ENCODE data around the gene VASN. TPM values are rescaled to one million over a fixed set of nuclear protein-coding genes. Genes with fewer than 3 reads are reported as not detected.
"Not testable (repeated sequence)": the region's sequence is repeated elsewhere in the genome, so short reads cannot be mapped to it uniquely, and the experiment has no call there.

VASN gene
- total RNA-seq, 1 donor from 2014 or later: 0.67 TPM

DNA sequence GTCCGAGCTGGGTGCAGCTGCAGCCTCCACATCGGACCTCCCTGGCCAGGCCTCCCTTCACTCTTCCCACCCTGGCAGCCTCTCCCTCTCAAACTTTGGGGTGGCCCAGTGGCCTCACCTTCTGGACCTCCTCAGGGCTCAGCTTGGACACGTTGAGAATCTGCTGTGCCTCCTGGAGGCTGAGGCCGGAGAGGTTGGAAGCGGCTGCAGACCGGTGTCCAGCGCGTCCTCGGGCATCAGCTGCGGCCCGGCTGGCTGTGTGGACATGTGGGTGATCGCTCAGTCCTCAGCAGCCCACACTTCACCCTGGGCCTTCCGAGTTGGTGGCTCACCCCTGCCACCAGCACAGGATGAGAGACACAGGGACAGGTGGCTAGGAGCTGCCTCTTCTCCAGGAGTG is 30.4 kb upstream of the VASN start:
- TF ChIP-seq, protein P1, sequence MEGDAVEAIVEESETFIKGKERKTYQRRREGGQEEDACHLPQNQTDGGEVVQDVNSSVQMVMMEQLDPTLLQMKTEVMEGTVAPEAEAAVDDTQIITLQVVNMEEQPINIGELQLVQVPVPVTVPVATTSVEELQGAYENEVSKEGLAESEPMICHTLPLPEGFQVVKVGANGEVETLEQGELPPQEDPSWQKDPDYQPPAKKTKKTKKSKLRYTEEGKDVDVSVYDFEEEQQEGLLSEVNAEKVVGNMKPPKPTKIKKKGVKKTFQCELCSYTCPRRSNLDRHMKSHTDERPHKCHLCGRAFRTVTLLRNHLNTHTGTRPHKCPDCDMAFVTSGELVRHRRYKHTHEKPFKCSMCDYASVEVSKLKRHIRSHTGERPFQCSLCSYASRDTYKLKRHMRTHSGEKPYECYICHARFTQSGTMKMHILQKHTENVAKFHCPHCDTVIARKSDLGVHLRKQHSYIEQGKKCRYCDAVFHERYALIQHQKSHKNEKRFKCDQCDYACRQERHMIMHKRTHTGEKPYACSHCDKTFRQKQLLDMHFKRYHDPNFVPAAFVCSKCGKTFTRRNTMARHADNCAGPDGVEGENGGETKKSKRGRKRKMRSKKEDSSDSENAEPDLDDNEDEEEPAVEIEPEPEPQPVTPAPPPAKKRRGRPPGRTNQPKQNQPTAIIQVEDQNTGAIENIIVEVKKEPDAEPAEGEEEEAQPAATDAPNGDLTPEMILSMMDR (IDR thresholded peaks at IDR 0.05; ENCODE audit: unreplicated experiment): no peak
- no peak overlapping the region for H3K4me3 Mint-ChIP-seq (ENCODE audit: unreplicated experiment)
- no peaks in the 10 kb centered on the region for H3K9me3 Mint-ChIP-seq (ENCODE audit: unreplicated experiment)
- peaks cover 13% of the 10 kb centered on the region for H3K36me3 Mint-ChIP-seq (ENCODE audit: low read depth, unreplicated experiment)
- DNase-seq (ENCODE audit: low spot score): no peak
- H3K27me3 Mint-ChIP-seq (ENCODE audit: unreplicated experiment): no peaks in the 10 kb centered on the region
- H3K27ac Mint-ChIP-seq (ENCODE audit: unreplicated experiment): no peak overlapping the region
- no peaks in the 10 kb centered on the region for H3K4me1 Mint-ChIP-seq (ENCODE audit: unreplicated experiment)

DNA sequence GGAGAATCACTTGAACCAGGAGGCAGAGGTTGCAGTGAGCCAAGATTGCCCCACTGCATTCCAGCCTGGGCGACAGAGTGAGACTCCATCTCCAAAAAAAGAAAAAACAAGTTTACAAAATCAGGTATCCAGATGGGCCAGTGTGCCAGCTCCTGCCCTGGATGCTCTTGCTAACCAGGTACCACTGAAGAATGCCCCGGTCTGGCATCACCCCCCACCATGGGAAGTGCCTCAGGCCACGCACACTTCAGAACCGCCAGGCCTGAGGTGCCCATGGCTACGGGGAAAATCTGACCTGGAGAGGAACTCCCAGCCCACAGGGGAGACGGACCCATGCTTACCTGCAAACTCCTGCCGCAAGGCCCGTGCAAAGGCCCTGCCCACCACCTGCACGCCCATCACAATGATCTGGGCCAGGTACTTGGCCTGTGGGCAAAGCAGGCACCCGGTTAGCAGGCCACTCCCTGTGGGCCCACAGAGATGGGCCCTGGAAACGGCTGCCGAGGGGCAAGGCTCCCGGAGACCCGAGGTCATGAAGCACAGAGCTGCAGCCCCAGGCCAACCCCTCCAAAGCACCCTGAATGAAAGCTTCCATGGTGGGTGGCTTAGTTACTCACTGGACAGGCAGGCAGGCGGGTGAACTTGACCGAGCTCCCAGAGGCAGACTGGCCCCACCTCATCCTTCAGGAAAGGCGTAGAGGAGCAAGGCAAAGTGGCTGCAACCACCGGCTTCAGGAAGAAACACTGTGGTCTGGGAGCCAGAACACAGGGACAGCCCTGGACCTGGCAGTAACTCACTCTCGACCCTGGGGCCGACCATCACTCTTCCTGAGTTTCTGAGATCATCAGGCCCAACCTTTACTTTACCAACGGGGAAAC is 28.5 kb upstream of the VASN start:
- H3K27ac Mint-ChIP-seq (ENCODE audit: unreplicated experiment): no peak overlapping the region
- TF ChIP-seq, protein P1 (IDR thresholded peaks at IDR 0.05; ENCODE audit: unreplicated experiment): no peak
- H3K4me3 Mint-ChIP-seq (ENCODE audit: unreplicated experiment): peak overlapping the region; percentile 57
- no peaks in the 10 kb centered on the region for H3K27me3 Mint-ChIP-seq (ENCODE audit: unreplicated experiment)
- no peak for DNase-seq (ENCODE audit: low spot score)
- no peaks in the 10 kb centered on the region for H3K9me3 Mint-ChIP-seq (ENCODE audit: unreplicated experiment)
- no peaks in the 10 kb centered on the region for H3K4me1 Mint-ChIP-seq (ENCODE audit: unreplicated experiment)
- peaks cover 13% of the 10 kb centered on the region for H3K36me3 Mint-ChIP-seq (ENCODE audit: low read depth, unreplicated experiment)

DNA sequence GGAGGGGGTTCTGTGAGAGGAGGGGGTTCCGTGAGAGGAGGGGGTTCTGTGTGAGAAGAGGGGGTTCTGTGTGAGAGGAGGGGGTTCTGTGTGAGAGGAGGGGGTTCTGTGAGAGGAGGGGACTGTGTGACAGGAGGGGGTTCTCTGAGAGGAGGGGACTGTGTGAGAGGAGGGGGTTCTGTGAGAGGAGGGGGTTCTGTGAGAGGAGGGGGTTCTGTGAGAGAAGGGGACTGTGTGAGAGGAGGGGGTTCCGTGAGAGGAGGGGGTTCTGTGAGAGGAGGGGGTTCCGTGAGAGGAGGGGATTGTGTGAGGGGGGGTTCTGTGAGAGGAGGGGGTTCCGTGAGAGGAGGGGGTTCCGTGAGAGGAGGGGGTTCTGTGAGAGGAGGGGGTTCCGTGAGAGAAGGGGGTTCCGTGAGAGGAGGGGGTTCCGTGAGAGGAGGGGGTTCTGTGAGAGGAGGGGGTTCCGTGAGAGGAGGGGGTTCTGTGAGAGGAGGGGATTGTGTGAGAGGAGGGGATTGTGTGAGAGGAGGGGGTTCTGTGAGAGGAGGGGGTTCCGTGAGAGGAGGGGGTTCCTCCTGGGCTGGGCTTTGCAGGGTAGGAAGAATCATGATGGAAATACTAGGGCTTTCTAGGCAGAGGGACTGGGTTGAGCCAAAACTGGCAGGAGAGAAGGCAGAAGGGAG is 27.2 kb upstream of the VASN start:
- H3K9me3 Mint-ChIP-seq (ENCODE audit: unreplicated experiment); H3K27me3 Mint-ChIP-seq (ENCODE audit: unreplicated experiment); H3K4me1 Mint-ChIP-seq (ENCODE audit: unreplicated experiment); H3K4me3 Mint-ChIP-seq (ENCODE audit: unreplicated experiment); DNase-seq (ENCODE audit: low spot score): not testable (repeated sequence)
- Mint-ChIP-seq H3K36me3 (ENCODE audit: low read depth, unreplicated experiment) (peaks cover 17% of the 10 kb centered on the region), H3K27ac (ENCODE audit: unreplicated experiment) (peak overlapping the region; percentile 42)

DNA sequence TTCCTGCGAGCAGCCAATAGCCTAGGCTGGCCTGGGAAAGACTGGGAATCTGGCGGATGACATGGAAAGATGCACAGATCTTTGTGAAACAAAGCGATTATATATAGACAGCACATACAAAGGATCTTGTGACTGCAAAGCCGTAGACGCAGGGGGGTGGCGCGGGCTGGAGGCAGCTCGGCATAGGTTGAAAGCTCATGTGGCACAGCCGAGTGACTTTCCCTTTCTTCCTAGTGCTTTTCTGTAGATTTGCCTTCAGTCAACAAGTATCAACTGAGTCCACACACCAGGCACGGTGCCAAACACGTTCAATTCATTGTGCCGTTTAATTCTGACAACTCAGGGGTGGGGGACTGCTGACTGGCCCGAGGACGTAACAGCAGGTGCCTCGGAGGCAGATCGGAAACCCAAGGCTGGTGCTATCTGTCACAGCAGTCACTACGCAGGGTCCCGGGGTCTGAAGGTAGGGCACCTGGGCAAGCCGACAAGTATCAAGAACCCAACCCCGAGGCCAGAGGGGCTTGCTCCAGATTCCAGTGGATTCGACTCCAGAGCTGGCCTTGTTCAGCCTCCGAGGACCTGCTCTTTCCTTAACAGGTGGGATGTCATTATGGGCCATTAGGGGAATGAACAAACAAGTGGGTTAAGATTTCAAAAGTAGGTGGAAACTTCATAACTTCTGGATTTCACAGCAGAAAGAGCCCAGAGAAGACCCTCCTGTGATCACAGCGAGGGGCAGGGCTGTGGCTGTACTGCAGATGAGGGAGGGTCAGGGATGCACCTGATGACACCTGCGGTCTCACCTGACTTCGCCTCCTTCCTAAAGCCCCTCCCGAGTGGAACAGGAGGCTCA is 26.4 kb upstream of the VASN start:
- Mint-ChIP-seq H3K27ac (ENCODE audit: unreplicated experiment) (peak overlapping the region; percentile 42), H3K4me3 (ENCODE audit: unreplicated experiment) (no peak overlapping the region), H3K9me3 (ENCODE audit: unreplicated experiment) (no peaks in the 10 kb centered on the region), H3K36me3 (ENCODE audit: low read depth, unreplicated experiment) (peaks cover 17% of the 10 kb centered on the region), H3K27me3 (ENCODE audit: unreplicated experiment) (peaks cover 3% of the 10 kb centered on the region), H3K4me1 (ENCODE audit: unreplicated experiment) (no peaks in the 10 kb centered on the region)
- TF ChIP-seq, protein P1 (IDR thresholded peaks at IDR 0.05; ENCODE audit: unreplicated experiment): no peak
- DNase-seq (ENCODE audit: low spot score): no peak

Measured in endothelial cell (in vitro differentiated cells).